ENCODE measurements around the gene CHMP1A.

Gene CHMP1A

DNA sequence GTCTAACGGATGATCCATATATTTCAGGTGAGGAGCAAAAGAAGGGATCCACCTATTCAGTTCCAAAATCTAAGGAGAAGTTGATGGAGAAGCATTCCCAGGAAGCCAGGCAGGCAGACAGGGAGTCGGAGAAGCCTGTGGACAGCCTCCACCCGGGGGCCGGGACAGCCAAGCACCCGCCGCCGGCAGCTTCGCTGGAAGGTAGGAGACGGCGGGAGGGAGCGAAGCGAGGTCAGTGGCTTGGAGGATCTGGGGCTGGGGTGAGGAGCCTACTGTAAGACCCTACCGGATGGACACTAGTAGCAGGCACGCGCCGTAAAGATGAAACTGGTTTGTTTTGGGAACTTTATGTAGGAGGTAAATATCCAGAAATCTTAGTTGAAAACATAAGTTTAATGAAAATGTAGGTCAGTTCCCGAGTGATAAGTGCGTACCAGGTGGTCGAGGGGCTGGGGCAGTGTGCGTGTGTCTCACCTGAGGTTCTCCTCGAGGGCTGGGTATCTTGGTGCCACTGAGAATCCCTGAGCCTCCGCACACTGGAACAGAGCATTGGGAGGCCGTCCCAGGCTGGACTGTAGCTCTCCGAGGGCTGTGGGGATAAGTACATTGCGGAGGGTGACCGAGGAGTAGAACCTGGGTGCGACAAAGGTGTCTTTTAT, 842 bp upstream of the CHMP1A start:
- Mint-ChIP-seq H3K4me1 (peaks cover 27 to 46% of the 10 kb centered on the region in 2 donors), H3K36me3 (peaks cover 27 to 49% of the 10 kb centered on the region in 2 donors), H3K27me3 (no peaks in the 10 kb centered on the region), H3K4me3 (peak overlapping the region; percentile 94 to 96), H3K9me3 (no peaks in the 10 kb centered on the region), H3K27ac (peak overlapping the region; percentile 88)
- ATAC-seq (replicated peaks) (peak; percentile 19 to 30), DNase-seq (no peak)

DNA sequence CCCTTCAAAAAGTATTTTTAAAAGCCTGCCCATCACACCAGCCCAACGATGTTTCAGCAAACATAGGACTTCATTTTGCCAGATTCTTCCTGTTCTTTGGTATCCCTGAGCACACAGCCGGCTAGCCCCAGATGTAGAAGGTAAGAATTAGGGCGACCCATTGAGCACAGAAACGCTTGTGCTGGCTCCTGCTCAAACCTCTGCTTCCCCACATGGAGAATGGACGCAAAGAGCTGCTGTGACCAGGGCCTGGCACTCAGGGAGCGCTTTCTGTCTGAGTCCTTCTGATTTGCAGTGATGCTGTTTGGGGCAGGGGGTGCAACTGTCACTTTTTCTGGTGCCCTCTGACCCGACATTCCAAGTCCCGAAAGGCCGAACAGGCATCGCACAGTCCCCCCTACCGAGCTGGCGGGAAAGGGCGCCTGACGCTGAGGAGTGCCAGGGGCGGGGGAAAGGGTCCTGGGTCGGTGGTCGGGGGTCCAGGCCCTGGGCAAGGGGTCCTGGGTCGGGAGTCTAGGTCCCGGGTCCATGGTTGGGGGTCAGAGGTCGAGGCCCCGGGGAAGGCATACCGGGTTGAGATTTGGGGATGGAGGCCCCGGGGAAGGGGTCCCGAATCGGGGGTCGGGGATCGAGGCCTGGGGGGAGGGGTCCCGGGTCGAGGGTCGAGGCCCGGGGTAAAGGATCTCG, 930 bp downstream of the CHMP1A start:
- Mint-ChIP-seq H3K27ac (peak overlapping the region; percentile 93), H3K4me1 (peaks cover 27 to 51% of the 10 kb centered on the region in 2 donors), H3K4me3 (peak overlapping the region; percentile 94 to 96), H3K9me3 (no peaks in the 10 kb centered on the region), H3K36me3 (peaks cover 22 to 35% of the 10 kb centered on the region in 2 donors), H3K27me3 (no peaks in the 10 kb centered on the region)
- ATAC-seq (replicated peaks) (no peak), DNase-seq (no peak)

DNA sequence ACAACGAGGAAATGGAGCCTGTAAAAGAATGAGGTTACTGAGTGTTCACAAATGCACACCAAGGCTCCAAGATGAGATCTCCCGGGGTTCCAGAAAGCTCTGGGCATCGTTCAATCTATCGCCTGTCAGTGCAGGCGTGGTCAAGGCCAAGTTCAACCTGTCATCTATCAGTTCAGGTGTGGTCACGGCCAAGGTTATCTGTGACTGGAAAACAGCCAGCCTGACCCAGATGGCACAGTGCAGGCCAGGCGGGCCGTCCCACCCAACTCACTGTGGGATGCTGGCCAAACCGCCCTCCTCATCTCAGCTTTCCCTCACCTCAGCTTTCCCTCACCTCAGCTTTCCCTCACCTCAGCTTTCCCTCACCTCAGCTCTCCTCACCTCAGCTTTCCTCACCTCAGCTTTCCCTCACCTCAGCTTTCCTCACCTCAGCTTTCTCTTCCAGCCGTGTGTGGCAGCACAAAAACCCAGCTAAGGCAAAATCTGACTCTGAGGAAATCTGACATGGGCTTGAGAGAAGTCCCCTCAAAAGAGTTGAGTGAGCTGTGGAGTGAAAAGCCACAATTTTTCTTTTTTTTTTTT, 2.4 kb downstream of the CHMP1A start:
- H3K27ac Mint-ChIP-seq = no peak overlapping the region
- ATAC-seq (replicated peaks) (no peak), DNase-seq (no peak)
- peaks cover 14 to 28% of the 10 kb centered on the region in 2 donors for H3K36me3 Mint-ChIP-seq
- H3K4me1 Mint-ChIP-seq = peaks cover 21 to 46% of the 10 kb centered on the region in 2 donors
- H3K27me3 Mint-ChIP-seq = no peaks in the 10 kb centered on the region
- H3K4me3 Mint-ChIP-seq = peak overlapping the region; percentile 8 to 47
- H3K9me3 Mint-ChIP-seq = no peaks in the 10 kb centered on the region

DNA sequence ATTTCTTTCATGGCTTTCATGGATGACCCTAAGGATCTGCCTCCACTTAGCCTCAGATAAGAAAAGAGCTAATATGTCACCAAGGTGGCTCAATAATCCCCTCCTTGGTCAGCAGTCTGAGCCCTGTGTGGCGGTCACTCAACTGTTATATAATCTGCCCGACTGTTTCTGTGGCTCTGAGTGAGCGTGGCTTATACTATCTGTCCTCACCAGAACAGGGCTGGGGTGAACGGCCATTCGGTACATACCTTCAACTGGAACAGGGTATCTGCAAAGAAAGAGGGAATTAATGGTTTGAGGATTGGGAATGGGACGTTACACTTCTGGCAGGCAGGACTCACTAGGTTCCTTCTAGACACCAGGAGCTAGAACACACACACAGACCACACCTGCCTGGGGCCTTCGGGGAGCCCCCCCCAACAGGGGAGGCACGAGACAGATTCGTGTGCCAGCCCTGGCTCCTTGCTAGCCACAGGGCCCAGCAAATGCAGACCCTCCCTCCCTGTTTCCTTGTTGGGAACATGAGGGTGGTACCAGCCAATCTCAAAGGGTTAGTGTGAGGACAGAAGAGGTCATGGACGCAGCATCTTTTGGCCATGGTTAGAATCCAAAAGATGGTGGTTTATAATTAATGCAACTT, 3.7 kb downstream of the CHMP1A start:
- no peak for ATAC-seq (replicated peaks)
- Mint-ChIP-seq H3K27ac (no peak overlapping the region), H3K4me1 (peaks cover 19 to 37% of the 10 kb centered on the region in 2 donors), H3K36me3 (peaks cover 20 to 35% of the 10 kb centered on the region in 2 donors), H3K9me3 (no peaks in the 10 kb centered on the region), H3K4me3 (peak overlapping the region in 1 of 2 donors; percentile 32), H3K27me3 (no peaks in the 10 kb centered on the region)
- no peak for DNase-seq

DNA sequence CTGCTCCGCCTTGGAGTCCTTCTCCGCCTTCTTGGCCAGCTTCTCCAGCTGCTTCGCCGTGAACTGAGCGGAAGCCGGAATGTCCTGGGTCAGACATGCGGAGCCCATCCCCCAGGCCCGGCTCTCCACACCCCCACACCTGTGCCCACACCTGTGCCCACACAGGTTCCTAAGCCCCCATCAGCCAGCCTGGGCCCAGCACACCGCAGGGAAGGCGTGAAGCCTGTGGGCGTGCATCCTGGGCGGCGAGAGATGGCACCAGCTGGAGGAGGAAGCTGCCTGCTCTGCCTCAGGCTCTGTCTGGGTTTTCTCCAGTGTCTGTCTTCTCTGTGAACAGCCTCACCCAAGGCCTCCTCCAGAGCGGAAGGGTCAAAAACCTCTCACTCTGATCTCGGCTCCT, 5.9 kb downstream of the CHMP1A start:
- Mint-ChIP-seq H3K9me3 (no peaks in the 10 kb centered on the region), H3K27ac (no peak overlapping the region), H3K36me3 (peaks cover 26 to 40% of the 10 kb centered on the region in 2 donors), H3K4me1 (peaks cover 12 to 24% of the 10 kb centered on the region in 2 donors), H3K27me3 (no peaks in the 10 kb centered on the region), H3K4me3 (no peak overlapping the region)
- DNase-seq = no peak
- ATAC-seq (replicated peaks) = no peak

DNA sequence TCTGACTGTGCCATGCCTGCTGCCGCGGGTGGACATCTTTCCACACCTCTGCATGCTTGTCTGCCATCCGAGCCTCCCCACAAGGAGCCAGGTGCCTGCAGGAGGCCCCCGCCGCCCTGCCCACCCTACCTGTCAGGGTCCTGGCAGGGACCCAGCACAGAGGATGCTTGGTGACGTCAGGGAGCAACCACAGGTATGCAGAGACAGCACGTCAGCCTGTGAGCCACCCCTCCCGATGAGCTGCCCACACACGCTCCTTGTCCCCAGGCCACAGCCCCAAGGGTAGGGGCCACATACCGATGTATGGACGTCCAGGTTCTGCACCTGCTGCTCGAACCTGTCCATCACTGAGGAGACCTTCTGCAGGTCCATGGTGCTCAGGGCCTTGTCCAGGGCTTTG, 10.6 kb downstream of the CHMP1A start:
- peaks cover 36 to 49% of the 10 kb centered on the region in 2 donors for H3K36me3 Mint-ChIP-seq

DNA sequence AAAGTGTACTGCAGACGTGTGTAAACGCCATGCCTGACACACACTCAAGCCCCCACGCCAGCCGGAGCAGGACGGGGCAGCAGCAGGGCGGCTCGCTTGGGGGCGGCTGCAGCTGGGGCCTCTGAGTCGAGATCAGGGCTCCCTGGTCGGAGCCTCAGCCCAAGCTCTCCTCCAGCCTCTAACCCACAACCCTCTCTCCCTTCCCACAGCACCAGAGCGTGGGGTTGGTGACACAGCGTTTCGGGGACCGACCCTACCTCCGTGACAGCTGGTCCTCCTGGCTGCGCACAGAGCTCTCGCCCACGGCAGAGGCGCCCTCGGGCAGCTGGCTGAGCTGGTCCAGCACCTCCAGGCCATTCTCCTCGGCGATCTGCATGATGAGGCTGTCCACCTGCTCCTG, 11.2 kb downstream of the CHMP1A start:
- peaks cover 36 to 49% of the 10 kb centered on the region in 2 donors for H3K36me3 Mint-ChIP-seq
- H3K9me3 Mint-ChIP-seq = no peaks in the 10 kb centered on the region
- no peak overlapping the region for H3K4me3 Mint-ChIP-seq
- peak overlapping the region; percentile 85 for H3K27ac Mint-ChIP-seq
- DNase-seq (no peak), ATAC-seq (replicated peaks) (no peak)
- no peaks in the 10 kb centered on the region for H3K27me3 Mint-ChIP-seq
- H3K4me1 Mint-ChIP-seq = peaks cover 0 to 4% of the 10 kb centered on the region in 2 donors

More for the DNA sequence above, 10.6 kb downstream of the CHMP1A start:
- ATAC-seq (replicated peaks) (no peak), DNase-seq (no peak)
- Mint-ChIP-seq H3K9me3 (no peaks in the 10 kb centered on the region), H3K27ac (no peak overlapping the region), H3K4me3 (no peak overlapping the region), H3K4me1 (peaks cover 0 to 1% of the 10 kb centered on the region in 2 donors), H3K27me3 (no peaks in the 10 kb centered on the region)

DNA sequence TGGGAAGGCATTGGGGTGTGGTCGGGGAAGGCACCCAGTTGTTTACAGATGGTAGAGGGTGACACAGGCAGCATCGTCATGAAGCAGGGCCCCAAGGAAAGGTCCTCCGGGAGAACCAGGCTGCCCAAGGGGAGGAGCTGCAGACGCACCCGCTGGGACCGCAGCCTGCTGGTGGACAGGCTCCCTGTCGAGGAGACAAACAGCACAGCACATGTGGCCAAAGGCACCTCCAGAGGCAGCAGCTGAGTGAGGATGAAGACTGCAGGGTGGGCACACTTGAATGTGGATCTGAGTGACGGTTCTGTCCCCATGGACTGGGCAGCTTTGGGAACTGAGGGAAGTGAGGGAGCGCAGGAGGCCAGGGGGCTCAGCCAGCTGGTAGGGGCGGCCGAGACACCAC, 12.4 kb downstream of the CHMP1A start:
- Mint-ChIP-seq H3K9me3 (no peaks in the 10 kb centered on the region), H3K4me1 (peaks cover 6 to 16% of the 10 kb centered on the region in 2 donors), H3K4me3 (no peak overlapping the region), H3K27me3 (no peaks in the 10 kb centered on the region), H3K36me3 (peaks cover 32 to 41% of the 10 kb centered on the region in 2 donors), H3K27ac (no peak overlapping the region)
- DNase-seq (no peak), ATAC-seq (replicated peaks) (no peak)

DNA sequence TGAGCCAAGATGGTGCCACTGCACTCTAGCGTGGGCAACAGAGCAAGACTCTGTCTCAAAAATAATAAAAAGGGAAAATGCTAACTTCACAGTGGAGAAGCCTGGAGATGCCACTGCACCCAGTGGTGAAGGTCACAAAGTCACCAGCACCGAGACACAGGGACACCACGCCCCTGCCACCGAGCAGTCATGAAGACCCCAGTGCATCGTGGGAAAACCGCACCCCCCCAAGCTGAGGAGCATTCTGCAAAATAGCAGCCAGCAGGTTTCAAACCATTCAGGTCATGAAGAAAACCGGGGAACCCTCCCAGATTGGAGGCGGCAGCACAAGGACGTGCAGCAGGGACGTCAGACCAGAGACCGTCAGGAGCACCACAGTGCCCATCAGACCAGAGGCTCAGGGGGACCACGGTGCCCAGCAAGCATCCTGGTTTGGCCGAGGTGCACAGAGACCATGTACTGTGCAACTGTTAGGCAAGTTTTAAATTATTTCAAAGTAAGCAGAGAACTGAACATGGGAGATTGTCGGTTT, 13.7 kb downstream of the CHMP1A start:
- Mint-ChIP-seq H3K4me1 (peaks cover 6 to 16% of the 10 kb centered on the region in 2 donors), H3K36me3 (peaks cover 26 to 33% of the 10 kb centered on the region in 2 donors), H3K27me3 (no peaks in the 10 kb centered on the region), H3K4me3 (no peak overlapping the region), H3K9me3 (no peaks in the 10 kb centered on the region), H3K27ac (peak overlapping the region; percentile 3)
- no peak for DNase-seq
- no peak for ATAC-seq (replicated peaks)

DNA sequence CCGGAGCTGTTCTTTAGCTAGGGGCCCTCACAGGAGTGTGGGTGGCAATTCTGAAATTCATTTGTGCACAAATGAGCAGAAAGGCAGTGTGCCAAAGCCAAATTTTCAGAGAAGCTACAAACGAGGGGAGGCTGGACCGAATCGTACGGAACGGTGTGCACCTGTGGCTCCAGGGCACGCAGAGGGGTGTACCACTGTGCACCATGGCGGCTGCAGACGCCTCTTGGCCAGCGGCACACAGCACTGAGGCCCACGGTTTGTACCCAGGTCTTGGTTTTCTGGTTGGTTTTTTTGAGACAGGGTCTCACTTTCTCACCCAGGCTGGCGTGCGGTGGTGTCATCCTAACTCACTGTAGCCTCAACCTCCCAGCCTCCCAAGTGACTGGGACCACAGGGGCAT, 14.9 kb downstream of the CHMP1A start:
- Mint-ChIP-seq H3K27ac (no peak overlapping the region), H3K9me3 (no peaks in the 10 kb centered on the region), H3K27me3 (no peaks in the 10 kb centered on the region), H3K36me3 (peaks cover 21 to 27% of the 10 kb centered on the region in 2 donors), H3K4me3 (no peak overlapping the region), H3K4me1 (peaks cover 6 to 16% of the 10 kb centered on the region in 2 donors)
- ATAC-seq (replicated peaks) (no peak), DNase-seq (no peak)

DNA sequence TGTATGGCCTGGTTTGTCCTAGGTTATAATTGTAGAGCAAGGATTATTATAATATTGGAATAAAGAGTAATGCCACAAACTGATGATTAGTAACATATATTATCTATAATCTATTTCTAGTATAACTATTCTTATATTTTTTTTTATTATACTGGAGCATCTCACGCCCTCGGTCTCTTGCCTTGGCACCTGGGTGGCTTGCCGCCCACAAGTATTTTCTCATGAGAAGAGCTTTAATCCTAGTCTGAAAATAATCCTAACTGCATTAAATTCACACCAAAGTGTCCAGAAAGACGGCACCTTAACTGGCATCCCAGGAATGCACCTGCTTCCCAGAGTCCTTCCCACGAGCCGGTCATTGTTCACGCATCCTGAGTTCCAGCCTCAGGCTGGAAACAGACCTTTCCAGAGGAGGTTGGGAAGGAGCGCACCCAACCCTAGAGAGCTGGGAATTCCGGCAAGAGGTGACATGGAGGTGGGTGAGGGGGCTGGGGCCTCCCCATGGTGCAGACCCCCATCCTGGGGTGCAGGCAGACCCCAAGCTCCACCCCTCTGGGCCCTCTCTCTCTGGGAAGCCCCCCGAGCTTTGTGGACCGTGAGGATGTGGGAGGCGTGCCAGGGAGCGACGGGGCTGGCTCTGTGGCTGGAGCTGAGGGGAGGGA, 15.9 kb downstream of the CHMP1A start:
- no peak overlapping the region for H3K27ac Mint-ChIP-seq

DNA sequence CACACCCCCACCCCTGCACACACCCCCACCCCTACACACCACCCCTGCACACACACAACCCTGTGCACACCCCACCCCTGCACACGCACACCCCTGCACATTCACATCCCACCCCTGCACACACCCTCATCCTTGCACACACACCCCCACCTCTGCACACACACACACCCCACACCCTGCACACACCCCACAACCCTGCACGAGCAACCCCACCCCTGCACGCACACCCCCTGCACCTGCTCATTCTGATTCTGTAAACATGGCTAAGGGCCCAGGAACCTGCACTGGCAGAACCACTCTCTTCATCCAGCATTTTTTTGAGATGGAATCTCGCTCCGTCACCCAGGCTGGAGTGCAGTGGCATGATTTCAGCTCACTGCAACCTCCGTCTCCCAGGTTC, 18.1 kb downstream of the CHMP1A start:
- ATAC-seq (replicated peaks) = no peak
- no peak for DNase-seq
- Mint-ChIP-seq H3K36me3 (peaks cover 2 to 6% of the 10 kb centered on the region in 2 donors), H3K4me3 (no peak overlapping the region), H3K27ac (no peak overlapping the region), H3K27me3 (peaks cover 0 to 6% of the 10 kb centered on the region in 2 donors), H3K4me1 (peaks cover 6 to 16% of the 10 kb centered on the region in 2 donors), H3K9me3 (peaks cover 0 to 1% of the 10 kb centered on the region in 2 donors)

More for the DNA sequence above, 15.9 kb downstream of the CHMP1A start:
- Mint-ChIP-seq H3K4me1 (peaks cover 6 to 16% of the 10 kb centered on the region in 2 donors), H3K4me3 (peak overlapping the region in 1 of 2 donors; percentile 76), H3K36me3 (peaks cover 16 to 21% of the 10 kb centered on the region in 2 donors), H3K9me3 (no peaks in the 10 kb centered on the region), H3K27me3 (no peaks in the 10 kb centered on the region)
- ATAC-seq (replicated peaks) = no peak
- DNase-seq = no peak

DNA sequence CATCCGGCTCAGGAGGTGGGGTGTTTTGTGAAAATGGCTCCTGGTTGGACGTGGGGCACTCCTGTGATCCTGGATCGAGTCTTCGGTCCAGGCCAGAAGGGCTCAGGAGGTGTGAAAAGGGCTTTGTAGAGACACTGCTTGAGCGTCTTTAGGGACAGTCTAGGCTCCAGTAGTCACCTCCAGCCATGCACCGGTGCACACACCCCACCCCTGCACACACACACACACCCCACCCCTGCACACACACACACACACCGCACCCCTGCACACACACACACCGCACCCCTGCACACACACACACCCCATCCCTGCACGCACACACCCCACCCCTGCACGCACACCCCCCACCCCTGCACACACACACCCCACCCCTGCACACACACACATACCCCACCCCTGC, 19.1 kb downstream of the CHMP1A start:
- Mint-ChIP-seq H3K27ac (no peak overlapping the region), H3K9me3 (peaks cover 0 to 1% of the 10 kb centered on the region in 2 donors), H3K36me3 (peaks cover 2% of the 10 kb centered on the region in 2 donors), H3K4me1 (peaks cover 6 to 16% of the 10 kb centered on the region in 2 donors), H3K4me3 (no peak overlapping the region), H3K27me3 (peaks cover 0 to 9% of the 10 kb centered on the region in 2 donors)
- no peak for ATAC-seq (replicated peaks)
- DNase-seq = no peak

DNA sequence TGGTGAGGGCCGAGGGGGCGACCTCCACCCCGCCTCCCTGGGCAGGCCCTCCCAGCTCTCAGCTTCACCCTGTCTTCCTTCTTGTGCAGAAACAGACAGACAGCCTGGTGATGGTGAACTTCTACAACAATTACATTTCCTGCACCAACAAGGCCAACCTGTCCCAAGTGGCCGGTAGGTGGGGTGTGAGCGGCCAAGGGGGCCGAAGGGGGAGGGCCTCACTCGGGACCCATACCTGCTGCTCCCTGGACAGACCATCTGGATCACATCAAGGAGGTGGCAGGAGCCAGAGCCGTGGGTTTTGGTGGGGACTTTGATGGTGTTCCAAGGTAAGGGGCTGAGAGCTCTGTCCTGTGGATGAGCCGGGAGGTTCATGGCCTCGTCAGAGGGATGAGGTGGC, 20.1 kb downstream of the CHMP1A start:
- DNase-seq (no peak), ATAC-seq (replicated peaks) (no peak)
- no peaks in the 10 kb centered on the region for H3K36me3 Mint-ChIP-seq
- peaks cover 6 to 16% of the 10 kb centered on the region in 2 donors for H3K4me1 Mint-ChIP-seq
- H3K27me3 Mint-ChIP-seq = peaks cover 0 to 10% of the 10 kb centered on the region in 2 donors
- H3K9me3 Mint-ChIP-seq = peaks cover 0 to 1% of the 10 kb centered on the region in 2 donors
- H3K27ac Mint-ChIP-seq = no peak overlapping the region
- no peak overlapping the region for H3K4me3 Mint-ChIP-seq
